ENCODE data around the gene CTCF.

GRCh38 chr16:67525176-67525860, 37.0 kb upstream of the CTCF start:
- no peak for TF ChIP-seq POLR2AphosphoS5 (IDR thresholded peaks at IDR 0.05; ENCODE audit: insufficient read depth in 1 of 2, low read depth in 1 of 2)
- no peak for TF ChIP-seq CTCF (IDR thresholded peaks at IDR 0.05)
